A549 (cell line): ENCODE measurements around the gene CIDEA. TPM values are rescaled to one million over a fixed set of nuclear protein-coding genes. Genes with fewer than 3 reads are reported as not detected.

Experiments
- ATAC-seq, 2 experiments: fragments of 200-7000 bp in 1 of 2; fragments of >200 bp in 1 of 2; cut with Nextera tagmentation in 1 of 2; cut with Tn5 transposase in 1 of 2; 3 replicates each; pipeline versions ENCODE4 v1.8.0 to v1.9.1; 2018 to 2020; ENCODE audit warnings: mild to moderate bottlenecking in 1 of 2, moderate library complexity in 1 of 2
- CTCF ChIA-PET: fragments of 300-600 bp; sonication (Branson Sonifier 250); formaldehyde crosslinking; extraction: SDS; loops from one replicate; lab custom pipeline; 2021; ENCODE audit warnings: antibody characterized with exemption, inconsistent platforms; lab: Yijun Ruan, JAX
- POLR2A ChIA-PET: fragments of 350-600 bp; formaldehyde crosslinking; extraction: SDS; loops from one replicate; lab custom pipeline; 2021; ENCODE audit warnings: antibody characterized with exemption, inconsistent platforms; lab: Yijun Ruan, JAX
- DNase-seq, 2 experiments: peaks; one replicate each; pipeline versions ENCODE4 v3.0.0 to v3.0.0-alpha.2; 2011 to 2016; ENCODE audit warnings: low read depth in 1 of 2, low spot score in 1 of 2
- FAIRE-seq: peaks from 2 replicates; lab custom pipeline; 2011; peaks lifted over from hg19 to GRCh38; lab: Jason Lieb, UNC
- H3K27ac ChIP-seq, 2 experiments: fragments of >200 bp; sonication (Bioruptor Twin); formaldehyde crosslinking; 3 replicates each; pipeline ENCODE4 v1.5.1; 2016 to 2017
- H3K4me1 ChIP-seq: fragments of >200 bp; sonication (Bioruptor Twin); formaldehyde crosslinking; 3 replicates; pipeline ENCODE4 v1.6.1; 2016
- H3K4me2 ChIP-seq: fragments of >200 bp; sonication (Bioruptor Twin); formaldehyde crosslinking; 3 replicates; pipeline ENCODE4 v1.6.1; 2016
- H3K4me3 ChIP-seq: fragments of >200 bp; sonication (Bioruptor Twin); formaldehyde crosslinking; 3 replicates; pipeline ENCODE4 v1.5.1; 2016
- H3K9me3 ChIP-seq: fragments of >200 bp; sonication (Bioruptor Twin); formaldehyde crosslinking; 3 replicates; pipeline ENCODE4 v1.6.1; 2016
- ATOH8 ChIP-seq: fragments of 250-450 bp; sonication (Bioruptor Pico); IDR thresholded peaks from 2 replicates; pipeline ENCODE4 v1.5.0; 2020; ENCODE audit warnings: low read depth, mild to moderate bottlenecking, moderate library complexity
- CBX8 ChIP-seq: fragments of 200-600 bp; sonication (generic); IDR thresholded peaks from 2 replicates; pipeline ENCODE4 v1.6.1; 2016
- CHD4 ChIP-seq: fragments of 200-600 bp; sonication (generic); IDR thresholded peaks from 2 replicates; pipeline ENCODE4 v1.6.1; 2016; ENCODE audit warnings: antibody characterized with exemption, mild to moderate bottlenecking, borderline replicate concordance
- E2F6 ChIP-seq: IDR thresholded peaks from 2 replicates; pipeline ENCODE4 v1.6.1; 2012; ENCODE audit warnings: low read depth, borderline replicate concordance
- EHF ChIP-seq: fragments of 250-450 bp; sonication (Bioruptor Pico); IDR thresholded peaks from 2 replicates; pipeline ENCODE4 v1.5.0; 2020; ENCODE audit warnings: mild to moderate bottlenecking
- EHMT2 ChIP-seq: fragments of 200-600 bp; sonication (generic); IDR thresholded peaks from 2 replicates; pipeline ENCODE4 v1.6.1; 2016; ENCODE audit warnings: antibody characterized with exemption, low read depth, mild to moderate bottlenecking, moderate library complexity
- FOSB ChIP-seq: fragments of 250-450 bp; sonication (Bioruptor Pico); IDR thresholded peaks from 2 replicates; pipeline ENCODE4 v1.5.0; 2020; ENCODE audit warnings: mild to moderate bottlenecking, moderate library complexity
- FOSL2 ChIP-seq, 2 experiments: fragments of 450-650 bp in 1 of 2; fragments of >200 bp in 1 of 2; sonication (Bioruptor Twin) in 1 of 2; formaldehyde crosslinking; IDR thresholded peaks; 2 replicates each; pipeline versions ENCODE4 v1.5.0 to v1.6.1; 2016 to 2020; ENCODE audit warnings: mild to moderate bottlenecking in 1 of 2, moderate library complexity in 1 of 2
- HDAC2 ChIP-seq: fragments of 200-600 bp; sonication (generic); IDR thresholded peaks from 2 replicates; pipeline ENCODE4 v1.6.1; 2016
- HES2 ChIP-seq: fragments of >200 bp; sonication (Bioruptor Twin); formaldehyde crosslinking; IDR thresholded peaks from 2 replicates; pipeline ENCODE4 v1.6.1; 2016
- HOXB5 ChIP-seq: fragments of 250-450 bp; sonication (Bioruptor Pico); IDR thresholded peaks from 2 replicates; pipeline ENCODE4 v1.5.0; 2020; ENCODE audit warnings: mild to moderate bottlenecking, moderate library complexity
- JUNB ChIP-seq: fragments of >200 bp; sonication (Bioruptor Twin); formaldehyde crosslinking; IDR thresholded peaks from 2 replicates; pipeline ENCODE4 v1.6.1; 2016
- MYC ChIP-seq: IDR thresholded peaks from 2 replicates; pipeline ENCODE4 v1.6.1; 2012; ENCODE audit warnings: mild to moderate bottlenecking, inconsistent platforms, low read length, improper control_type of control experiment, borderline replicate concordance
- PBX3 ChIP-seq: IDR thresholded peaks from 2 replicates; pipeline ENCODE4 v1.6.1; 2012
- RAD21 ChIP-seq, 2 experiments: fragments of >200 bp in 1 of 2; sonication (Bioruptor Twin) in 1 of 2; formaldehyde crosslinking in 1 of 2; IDR thresholded peaks in 1 of 2; conservative IDR thresholded peaks in 1 of 2; 2 replicates in 1 of 2; 3 replicates in 1 of 2; pipeline ENCODE4 v1.6.1; 2012 to 2018; ENCODE audit warnings: inconsistent platforms in 1 of 2
- RARB ChIP-seq: fragments of 250-450 bp; sonication (Bioruptor Pico); IDR thresholded peaks from 2 replicates; pipeline ENCODE4 v1.8.0; 2021; ENCODE audit warnings: mild to moderate bottlenecking, moderate library complexity
- TP53 ChIP-seq: fragments of 250-450 bp; sonication (Bioruptor Pico); IDR thresholded peaks from 2 replicates; pipeline ENCODE4 v1.5.0; 2021; ENCODE audit warnings: mild to moderate bottlenecking, moderate library complexity
- USF2 ChIP-seq: fragments of 450-650 bp; IDR thresholded peaks from 2 replicates; pipeline ENCODE4 v1.6.1; 2014; ENCODE audit warnings: antibody characterized with exemption
- ZC3H11A ChIP-seq: fragments of 450-650 bp; IDR thresholded peaks from 2 replicates; pipeline ENCODE4 v1.6.1; 2014; ENCODE audit warnings: antibody characterized with exemption, mild to moderate bottlenecking
- WGBS: methylation state at CpG from one replicate; pipeline ENCODE4 v1.1.6; 2017; ENCODE audit errors: missing lambda C conversion rate; 5-methylcytosine and 5-hydroxymethylcytosine counted together
- polyA plus RNA-seq, 4 experiments: library from polyadenylated mRNA; depleted of rRNA in 3 of 4; stranded (reverse); fragments of >200 nt; fragmentation: RNase III in 1 of 4; extraction: RNeasy Plus Mini Kit Qiagen cat#74134 plus additional on column Dnase treatment in 1 of 4; gene quantifications; 2 replicates in 3 of 4; 3 replicates in 1 of 4; pipeline ENCODE4 v1.2.3, GENCODE V29; 2011 to 2017

Gene CIDEA
- polyA plus RNA-seq, 2 of the 4 experiments (the other 2 are of a cell fraction), result not detected

GRCh38 chr18:12278741-12279682, 24.9 kb downstream of the CIDEA start (continued):
- TF ChIP-seq EHF (CRISPR knock-in tag), result no peak

GRCh38 chr18:12279781-12280531, 25.8 kb downstream of the CIDEA start:
- no peak for ATAC-seq
- CTCF ChIA-PET, result interaction anchor here (0.5 to 1.9 kb wide), 4 partner anchors 8 to 39 kb away, joined by 3 to 12 read pairs (median 3); no protein-coding TSS in a partner anchor

GRCh38 chr18:12281861-12282260, 27.7 kb downstream of the CIDEA start:
- WGBS, result 0% methylated on average over 1 of the region's 1 CpG
- Histone ChIP-seq H3K4me3 (no peak overlapping the region), H3K9me3 (no peaks in the 10 kb centered on the region), H3K4me2 (no peak overlapping the region), H3K27ac (no peak overlapping the region), H3K4me1 (0 out of 3 replicates have a peak, but pooled peaks cover 3% of the 10 kb centered on the region)
- CTCF ChIA-PET, result interaction anchor here (3.6 kb wide), 1 partner anchor 10 kb away, joined by 31 read pairs; no protein-coding TSS in a partner anchor
- POLR2A ChIA-PET, result no interaction called here
- no peak for ATAC-seq
- no peak for DNase-seq
- TF ChIP-seq CBX8 (no peak), TP53 (CRISPR knock-in tag) (no peak), FOSL2 (IDR thresholded peaks at IDR 0.05) (no peak), FOSL2 (CRISPR knock-in tag; IDR thresholded peaks at IDR 0.05) (no peak), ZC3H11A (no peak), CHD4 (no peak), FOSB (CRISPR knock-in tag) (no peak), HES2 (no peak), HOXB5 (CRISPR knock-in tag) (no peak), RARB (CRISPR knock-in tag) (no peak), MYC (no peak)
- no peak for FAIRE-seq

More at GRCh38 chr18:12279781-12280531, 25.8 kb downstream of the CIDEA start:
- 70% methylated on average over 13 of the region's 16 CpGs for WGBS
- H3K4me3 ChIP-seq, result no peak overlapping the region
- POLR2A ChIA-PET, result interaction anchor here (1.5 kb wide), 1 partner anchor 8 kb away, joined by 5 read pairs; no protein-coding TSS in a partner anchor
- TF ChIP-seq ATOH8 (no peak), USF2 (no peak), EHMT2 (no peak), RAD21 (conservative IDR thresholded peaks at IDR 0.05 in 1 of 2, IDR thresholded peaks at IDR 0.05 in 1 of 2) (no peak), E2F6 (no peak), PBX3 (no peak), HDAC2 (no peak), JUNB (no peak)
- H3K9me3 ChIP-seq, result no peaks in the 10 kb centered on the region
- H3K4me2 ChIP-seq, result no peak overlapping the region
- no peak overlapping the region for H3K27ac ChIP-seq
- DNase-seq (no peak), FAIRE-seq (no peak)
- 0 out of 3 replicates have a peak, but pooled peaks cover 3% of the 10 kb centered on the region for H3K4me1 ChIP-seq
